GM13976 (cell line): Measurements from ENCODE around the gene CDRT4.

Experiments used
- DNase-seq: peaks from one replicate; pipeline ENCODE4 v3.0.0; 2012; ENCODE audit warnings: low spot score
- in situ Hi-C: fragments of 300-500 bp; cut with MboI; formaldehyde crosslinking; loops from one replicate; pipeline ENCODE4 v1.12.0; 2022; ENCODE audit warnings: low sequenced_read_pairs, mixed read lengths, inconsistent platforms; ENCODE audit not compliant: unreplicated experiment
- TF ChIP-seq, protein P1 (sequence below): IDR thresholded peaks from 2 replicates; pipeline ENCODE4 v1.5.1; 2012; ENCODE audit warnings: borderline replicate concordance, mild to moderate bottlenecking; ENCODE audit not compliant: insufficient read depth; ENCODE audit errors: extremely low read depth, missing control alignments, control extremely low read depth

CDRT4 gene

GRCh38 chr17:15494821-15495220 is 27.4 kb upstream of the CDRT4 start:
- in situ Hi-C loops: no loop called here
- no peak for DNase-seq
- TF ChIP-seq, protein P1, sequence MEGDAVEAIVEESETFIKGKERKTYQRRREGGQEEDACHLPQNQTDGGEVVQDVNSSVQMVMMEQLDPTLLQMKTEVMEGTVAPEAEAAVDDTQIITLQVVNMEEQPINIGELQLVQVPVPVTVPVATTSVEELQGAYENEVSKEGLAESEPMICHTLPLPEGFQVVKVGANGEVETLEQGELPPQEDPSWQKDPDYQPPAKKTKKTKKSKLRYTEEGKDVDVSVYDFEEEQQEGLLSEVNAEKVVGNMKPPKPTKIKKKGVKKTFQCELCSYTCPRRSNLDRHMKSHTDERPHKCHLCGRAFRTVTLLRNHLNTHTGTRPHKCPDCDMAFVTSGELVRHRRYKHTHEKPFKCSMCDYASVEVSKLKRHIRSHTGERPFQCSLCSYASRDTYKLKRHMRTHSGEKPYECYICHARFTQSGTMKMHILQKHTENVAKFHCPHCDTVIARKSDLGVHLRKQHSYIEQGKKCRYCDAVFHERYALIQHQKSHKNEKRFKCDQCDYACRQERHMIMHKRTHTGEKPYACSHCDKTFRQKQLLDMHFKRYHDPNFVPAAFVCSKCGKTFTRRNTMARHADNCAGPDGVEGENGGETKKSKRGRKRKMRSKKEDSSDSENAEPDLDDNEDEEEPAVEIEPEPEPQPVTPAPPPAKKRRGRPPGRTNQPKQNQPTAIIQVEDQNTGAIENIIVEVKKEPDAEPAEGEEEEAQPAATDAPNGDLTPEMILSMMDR: no peak

DNA sequence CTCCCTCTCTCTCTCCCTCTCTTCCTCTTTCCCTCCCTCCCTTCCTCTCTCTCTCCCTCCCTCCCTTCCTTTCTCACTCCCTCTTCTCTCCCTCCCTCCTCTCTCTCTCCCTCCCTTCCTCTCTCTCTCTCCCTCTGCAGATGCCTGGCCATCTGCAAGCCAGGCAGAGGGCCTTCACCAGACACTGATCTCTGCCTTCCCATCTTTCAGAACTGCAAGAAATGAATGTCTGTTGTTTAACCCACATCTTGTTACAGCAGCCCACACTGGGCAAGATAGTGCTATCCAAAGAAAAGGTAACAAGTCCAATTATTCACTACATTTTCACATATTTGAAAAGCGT is 26.2 kb upstream of the CDRT4 start:
- in situ Hi-C loops: no loop called here
- DNase-seq: no peak
- TF ChIP-seq, protein P1: no peak

DNA sequence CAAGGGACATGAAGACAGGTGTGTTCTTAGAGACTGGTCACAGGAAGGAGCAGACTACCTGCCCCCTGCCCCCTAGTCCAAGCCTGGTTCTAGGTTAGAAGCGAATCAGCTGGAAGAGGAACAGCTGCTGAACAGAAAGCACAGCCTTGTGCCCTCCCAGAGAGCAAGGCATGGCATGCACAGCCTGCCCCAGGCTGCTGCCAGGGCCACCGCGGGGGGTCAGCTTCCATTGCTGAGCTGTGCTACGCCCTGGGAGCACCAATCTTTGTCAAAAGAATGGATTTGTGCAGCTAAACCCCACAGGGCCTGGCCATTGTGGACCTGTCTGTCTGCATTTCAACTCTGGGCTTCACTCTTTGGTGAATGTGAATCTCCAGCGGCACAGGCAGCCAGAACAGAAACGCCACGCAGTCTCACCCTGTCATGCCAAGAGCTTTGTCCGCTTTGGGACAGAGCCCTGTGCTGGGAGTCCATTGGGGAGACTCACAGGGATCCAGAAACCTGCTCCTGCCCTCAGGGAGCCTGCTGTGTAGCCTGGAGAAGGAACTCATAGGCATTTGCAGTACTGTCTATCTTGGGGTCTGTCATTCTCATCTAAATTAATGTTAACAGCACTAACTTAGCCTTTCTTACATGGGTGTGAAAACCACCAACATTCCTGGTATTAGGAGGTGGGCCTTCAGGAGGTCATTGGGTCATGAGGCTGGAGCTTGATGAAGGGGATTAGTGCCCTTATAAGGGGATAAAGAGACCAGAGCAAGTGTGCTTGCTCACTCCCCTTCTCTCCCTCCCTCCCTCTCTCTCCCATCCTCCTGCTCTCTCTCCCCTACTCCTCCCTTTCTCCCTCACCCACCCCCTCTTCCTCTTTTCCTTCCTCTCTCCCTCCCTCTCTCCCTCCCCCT is 25.6 kb upstream of the CDRT4 start:
- in situ Hi-C loops: no loop called here
- TF ChIP-seq, protein P1: no peak
- no peak for DNase-seq

DNA sequence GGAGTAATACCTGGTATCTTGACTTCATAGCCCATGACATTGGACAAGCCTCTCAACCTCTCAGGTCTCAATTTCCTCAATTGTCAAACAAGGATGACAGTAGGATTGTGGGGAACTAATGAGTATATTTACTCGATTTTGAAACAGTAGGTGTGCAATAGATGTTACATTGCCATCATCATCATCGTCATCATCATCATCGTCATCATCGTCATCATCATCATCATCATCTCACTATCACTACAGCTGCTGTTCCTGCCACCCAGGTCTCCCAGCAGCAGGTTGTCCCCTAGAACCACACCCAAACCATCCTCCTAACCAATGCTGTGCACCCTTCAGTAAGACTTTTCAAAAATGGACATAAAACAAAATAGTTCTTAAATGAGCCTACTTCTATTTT is 24.8 kb upstream of the CDRT4 start:
- in situ Hi-C loops: no loop called here
- TF ChIP-seq, protein P1: no peak
- no peak for DNase-seq

DNA sequence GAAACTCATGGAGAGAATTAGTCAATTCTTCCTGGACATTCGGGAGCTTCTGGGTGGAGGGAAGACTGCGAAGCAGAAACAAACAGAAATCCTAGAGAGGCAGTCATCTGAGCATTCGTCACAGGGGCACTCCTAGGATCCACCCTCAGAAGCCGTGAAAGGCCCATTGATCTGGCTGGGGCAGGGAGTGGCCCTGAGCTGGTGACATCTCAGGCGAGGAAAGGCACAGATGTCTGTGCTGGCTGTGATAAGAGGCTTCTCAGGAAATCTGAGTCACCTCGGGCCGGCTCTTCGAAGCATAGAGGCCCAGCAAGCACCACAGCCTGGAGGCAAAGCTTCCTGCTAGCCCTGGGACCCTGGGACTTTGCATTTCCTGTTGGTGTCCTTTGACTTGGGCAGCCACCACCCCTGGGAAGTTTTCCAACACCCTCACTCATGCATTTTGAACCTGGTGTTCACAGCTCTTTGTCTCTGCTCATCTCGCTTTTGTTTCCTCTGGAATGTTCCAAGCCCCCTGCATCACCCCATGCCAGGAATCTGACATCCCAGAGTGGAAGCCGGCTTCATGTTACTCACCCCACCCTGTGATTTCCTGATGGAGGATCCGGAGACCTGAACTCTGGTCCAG is 23.3 kb upstream of the CDRT4 start:
- TF ChIP-seq, protein P1: no peak
- in situ Hi-C loops: no loop called here
- no peak for DNase-seq

DNA sequence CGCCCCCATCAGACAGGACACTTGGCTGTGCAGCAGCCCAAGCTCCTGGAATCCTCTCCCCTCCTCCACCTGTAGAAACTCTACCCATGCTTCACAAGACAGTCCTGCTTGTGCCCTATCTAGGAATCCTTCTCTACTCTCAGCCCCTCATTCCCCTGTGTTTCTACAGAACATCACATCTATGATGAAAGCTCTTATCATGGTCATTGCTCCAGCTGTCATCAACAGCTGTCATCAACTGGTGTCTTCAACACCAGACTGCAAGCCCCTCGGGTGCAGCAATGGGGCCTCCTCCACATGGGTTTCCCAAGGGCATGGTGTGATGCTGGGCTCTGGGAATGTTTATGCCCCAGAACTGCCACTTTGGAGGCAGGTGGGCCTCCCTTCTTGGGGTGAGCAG is 21.1 kb upstream of the CDRT4 start:
- TF ChIP-seq, protein P1: no peak
- in situ Hi-C loops: no loop called here
- no peak for DNase-seq
